D721Med (cell line): ENCODE results near the gene BAHCC1.

Source experiments
- DNase-seq: peaks from one replicate; pipeline ENCODE4 v3.0.0; 2011; ENCODE audit warnings: low spot score; ENCODE audit not compliant: insufficient read length
- FAIRE-seq: peaks from 2 replicates; lab custom pipeline; 2011; peaks lifted over from hg19 to GRCh38; lab: Jason Lieb, UNC
- TF ChIP-seq, protein P1 (sequence below): IDR thresholded peaks from 2 replicates; pipeline ENCODE4 v1.5.1; 2012; ENCODE audit warnings: mild to moderate bottlenecking, control low read depth; ENCODE audit not compliant: insufficient read depth; ENCODE audit errors: missing control alignments

BAHCC1 gene

GRCh38 chr17:81414756-81415516 lies 19.7 kb downstream of the BAHCC1 start:
- DNase-seq (no peak), FAIRE-seq (no peak)

DNA sequence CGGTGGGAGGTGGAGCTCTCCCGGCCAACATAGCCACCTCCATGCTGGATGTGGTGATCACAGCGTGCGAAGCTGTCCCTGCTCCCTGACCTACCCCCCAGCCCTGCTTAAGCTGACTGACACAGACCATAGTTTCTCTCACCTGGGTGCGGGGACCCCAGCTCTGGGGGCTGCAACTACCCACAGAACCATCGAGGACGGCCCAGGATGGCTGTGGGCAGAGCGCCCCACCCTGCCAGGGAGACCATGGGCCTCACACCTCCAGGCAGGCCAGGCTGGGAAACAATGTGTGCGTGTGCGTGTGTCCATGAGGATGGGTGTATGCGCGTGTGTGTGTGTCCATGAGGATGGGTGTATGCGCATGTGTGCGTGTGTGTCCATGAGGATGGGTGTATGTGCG lies 20.4 kb downstream of the BAHCC1 start:
- FAIRE-seq, result no peak
- no peak for DNase-seq

More at GRCh38 chr17:81414756-81415516, 19.7 kb downstream of the BAHCC1 start:
- TF ChIP-seq, protein P1, sequence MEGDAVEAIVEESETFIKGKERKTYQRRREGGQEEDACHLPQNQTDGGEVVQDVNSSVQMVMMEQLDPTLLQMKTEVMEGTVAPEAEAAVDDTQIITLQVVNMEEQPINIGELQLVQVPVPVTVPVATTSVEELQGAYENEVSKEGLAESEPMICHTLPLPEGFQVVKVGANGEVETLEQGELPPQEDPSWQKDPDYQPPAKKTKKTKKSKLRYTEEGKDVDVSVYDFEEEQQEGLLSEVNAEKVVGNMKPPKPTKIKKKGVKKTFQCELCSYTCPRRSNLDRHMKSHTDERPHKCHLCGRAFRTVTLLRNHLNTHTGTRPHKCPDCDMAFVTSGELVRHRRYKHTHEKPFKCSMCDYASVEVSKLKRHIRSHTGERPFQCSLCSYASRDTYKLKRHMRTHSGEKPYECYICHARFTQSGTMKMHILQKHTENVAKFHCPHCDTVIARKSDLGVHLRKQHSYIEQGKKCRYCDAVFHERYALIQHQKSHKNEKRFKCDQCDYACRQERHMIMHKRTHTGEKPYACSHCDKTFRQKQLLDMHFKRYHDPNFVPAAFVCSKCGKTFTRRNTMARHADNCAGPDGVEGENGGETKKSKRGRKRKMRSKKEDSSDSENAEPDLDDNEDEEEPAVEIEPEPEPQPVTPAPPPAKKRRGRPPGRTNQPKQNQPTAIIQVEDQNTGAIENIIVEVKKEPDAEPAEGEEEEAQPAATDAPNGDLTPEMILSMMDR, result no peak

DNA sequence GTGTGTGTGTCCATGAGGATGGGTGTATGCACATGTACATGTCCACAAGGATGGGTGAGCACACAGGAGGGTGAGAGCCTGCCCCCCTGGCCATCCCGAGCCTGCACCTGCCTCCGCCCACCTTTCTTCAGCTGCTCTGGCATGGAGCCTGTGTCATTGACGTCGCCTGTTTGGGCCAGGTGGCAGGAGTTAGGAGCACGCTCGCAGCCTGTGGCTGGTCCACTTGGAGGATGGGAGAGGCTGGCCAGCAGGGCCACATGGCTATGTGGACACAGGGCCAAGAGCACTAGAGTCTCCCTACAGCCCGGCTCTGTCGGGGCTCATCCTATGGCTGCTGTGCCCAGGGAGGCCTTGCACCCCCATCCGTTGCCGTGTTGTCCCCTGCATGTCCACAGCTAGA lies 21.4 kb downstream of the BAHCC1 start:
- TF ChIP-seq, protein P1, result no peak
- FAIRE-seq (no peak), DNase-seq (no peak)

More for the DNA sequence above, 20.4 kb downstream of the BAHCC1 start:
- TF ChIP-seq, protein P1, result no peak

DNA sequence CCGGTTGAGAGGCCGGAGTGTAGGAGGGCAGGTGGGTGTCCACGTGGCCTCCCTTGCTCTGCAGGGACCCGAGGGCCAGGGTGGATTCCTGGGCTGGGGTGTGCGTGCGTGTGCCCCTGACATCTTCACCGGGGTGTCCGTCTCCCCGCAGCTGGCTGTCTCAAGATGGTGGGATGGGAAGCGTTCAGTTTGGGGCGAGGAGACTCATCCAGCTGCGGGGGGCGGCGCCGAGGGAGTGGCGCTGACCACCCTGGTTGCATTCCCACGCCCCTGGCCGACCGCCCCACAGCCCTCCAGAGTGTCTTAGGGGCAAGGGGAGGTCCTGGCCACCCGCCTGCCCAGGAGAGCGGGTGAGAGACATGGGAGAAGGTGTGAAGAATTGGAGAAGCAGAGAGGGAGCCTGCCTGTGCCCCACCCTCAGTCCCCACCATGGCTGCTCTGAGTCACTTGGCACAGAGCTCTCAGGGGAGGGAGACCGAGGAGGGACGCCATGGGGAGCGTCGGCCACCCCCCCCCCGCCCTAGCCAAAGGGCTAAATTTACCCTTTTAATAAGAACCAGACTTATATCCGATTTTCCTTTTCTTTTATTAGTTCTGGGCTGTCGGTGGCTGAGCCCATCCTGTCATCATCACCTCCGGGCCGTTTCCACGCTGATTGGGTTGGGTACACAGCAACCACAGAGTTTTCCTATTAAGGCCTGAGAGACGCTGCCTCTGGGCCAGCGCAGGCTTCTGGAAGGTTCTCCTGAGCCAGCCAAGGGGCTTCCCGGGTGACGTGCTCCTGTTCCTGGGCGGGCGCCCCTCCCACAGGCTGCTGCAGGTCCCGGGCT lies 22.0 kb downstream of the BAHCC1 start:
- DNase-seq, result no peak
- TF ChIP-seq, protein P1, result no peak
- no peak for FAIRE-seq

DNA sequence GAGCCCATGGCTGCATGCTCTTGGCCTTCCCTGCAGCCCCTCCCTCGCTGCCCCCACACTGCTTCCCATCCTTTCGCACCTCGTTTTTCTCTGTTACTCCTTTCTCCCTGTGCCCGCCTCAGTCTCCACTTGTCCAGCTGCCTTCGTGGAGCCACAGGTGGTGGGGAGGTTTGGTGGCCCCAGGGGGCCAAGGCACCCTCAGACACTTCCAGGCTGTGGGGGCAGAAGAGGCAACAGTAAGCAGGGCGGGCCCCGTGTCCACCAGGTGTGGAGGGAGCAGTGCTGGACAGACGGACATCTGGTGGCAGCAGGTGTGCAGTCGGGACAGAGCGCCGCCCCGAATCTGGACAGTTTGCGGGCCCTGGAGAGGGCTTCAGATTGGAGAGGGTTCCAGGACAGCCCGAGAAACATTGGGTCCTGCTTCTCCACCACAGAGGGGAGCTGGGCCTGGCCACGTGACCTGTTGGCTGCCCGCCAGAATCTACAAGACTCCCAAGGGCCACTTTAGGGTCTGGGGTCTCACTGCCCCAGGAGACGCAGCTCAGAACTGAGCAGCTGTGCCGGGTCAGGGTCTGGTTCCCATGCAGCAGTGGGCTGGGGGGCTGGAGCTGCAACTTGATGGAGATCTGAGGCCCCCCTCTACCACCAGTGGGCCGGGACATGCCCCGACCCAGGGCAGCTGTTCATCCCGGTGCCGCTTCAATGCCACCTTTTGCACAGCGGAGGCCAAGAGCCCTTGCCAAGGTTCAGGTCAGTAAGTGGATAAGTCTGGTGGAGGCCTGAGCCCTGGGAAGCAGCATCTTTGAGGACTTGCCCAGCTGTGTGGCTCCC lies 22.8 kb downstream of the BAHCC1 start:
- FAIRE-seq, result no peak
- TF ChIP-seq, protein P1, result no peak
- no peak for DNase-seq

- FAIRE-seq (no peak), DNase-seq (no peak)
- TF ChIP-seq, protein P1, result no peak
Measured at GRCh38 chr17:81418710-81419318, 23.6 kb downstream of the BAHCC1 start.
